Measurements from ENCODE around the gene KRT33A.

The KRT33A gene

GRCh38 chr17:41301916-41302901, 48.4 kb downstream of the KRT33A start, which contains the start of gene KRTAP29-1:
TSS of gene KRTAP29-1 (minus strand) at chr17:41302851. CDS start at chr17:41302851, 0 bp downstream.
- no peak for DNase-seq (ENCODE audit: low read depth)

DNA sequence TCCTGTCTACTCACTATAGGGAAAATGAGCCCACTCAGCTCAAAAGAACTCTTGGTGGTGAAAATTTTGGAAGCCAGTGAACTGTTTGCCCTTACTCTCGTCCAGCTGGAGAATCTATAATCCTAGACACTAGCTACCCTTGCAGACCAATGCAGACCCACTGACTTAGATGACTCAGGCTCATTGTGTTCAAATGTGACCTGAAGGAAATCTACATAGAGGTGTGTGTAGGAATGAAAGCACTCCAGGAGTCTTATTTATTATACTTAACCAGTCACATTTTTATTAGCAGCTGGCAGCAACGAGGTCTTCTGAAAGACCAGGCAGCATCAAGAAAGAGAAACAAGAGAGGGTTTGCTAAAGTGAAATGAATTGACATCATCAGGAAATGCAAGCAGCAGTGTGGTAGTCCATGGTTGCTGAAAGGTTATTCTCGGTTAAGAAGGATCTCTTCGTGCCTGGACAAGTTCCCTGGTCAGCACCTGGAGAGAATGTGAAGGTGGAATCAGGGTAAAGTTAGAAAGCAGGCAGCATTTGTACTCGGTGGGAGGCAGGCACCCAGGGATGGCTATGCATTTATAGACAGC, 49.3 kb downstream of the KRT33A start:
- no peak for DNase-seq (ENCODE audit: low read depth)

- no peak for DNase-seq (ENCODE audit: low read depth)
These were observed 52.0 kb downstream of the KRT33A start for GRCh38 chr17:41298458-41299135.

- DNase-seq (ENCODE audit: low read depth): no peak
These were observed 53.8 kb downstream of the KRT33A start for GRCh38 chr17:41296846-41297245.
